H1 (cell line): Measurements from ENCODE around the gene PHYH. TPM values are rescaled to one million over a fixed set of nuclear protein-coding genes. Genes with fewer than 3 reads are reported as not detected.

Experiments used
- ASH2L ChIP-seq: fragments of 200-600, 300-600 bp; sonication (generic); IDR thresholded peaks from one replicate; pipeline ENCODE4 v1.7.1; 2017; ENCODE audit warnings: low read length
- ATF2 ChIP-seq: IDR thresholded peaks from 2 replicates; pipeline ENCODE4 v1.6.1; 2012; ENCODE audit warnings: low read length, inconsistent platforms
- ATF3 ChIP-seq: IDR thresholded peaks from 2 replicates; pipeline ENCODE4 v1.6.1; 2011; ENCODE audit warnings: low read depth, mild to moderate bottlenecking, low read length; ENCODE audit not compliant: insufficient read depth
- BCL11A ChIP-seq, 2 experiments: IDR thresholded peaks; one replicate each; pipeline ENCODE4 v1.6.1; 2011; ENCODE audit warnings: low read depth in 2 of 2, low read length in 2 of 2, mild to moderate bottlenecking in 2 of 2
- CBX5 ChIP-seq: fragments of 300-800, 300-1000 bp; sonication (generic); IDR thresholded peaks from 2 replicates; pipeline ENCODE4 v1.7.1; 2016; ENCODE audit warnings: antibody characterized with exemption, low read length, low read depth
- CEBPB ChIP-seq: IDR thresholded peaks from 2 replicates; pipeline ENCODE4 v1.6.1; 2012; ENCODE audit warnings: low read depth, low read length
- CHD1 ChIP-seq: IDR thresholded peaks from 2 replicates; pipeline ENCODE4 v1.6.1; 2012; ENCODE audit warnings: low read depth, low read length, improper control_type of control experiment
- CREB1 ChIP-seq: IDR thresholded peaks from 2 replicates; pipeline ENCODE4 v1.6.1; 2012; ENCODE audit warnings: inconsistent platforms
- CTBP2 ChIP-seq: IDR thresholded peaks from 2 replicates; pipeline ENCODE4 v1.7.0; 2011; ENCODE audit warnings: borderline replicate concordance, mild to moderate bottlenecking, moderate library complexity, mixed read lengths, low read length; ENCODE audit not compliant: insufficient read depth, insufficient read length
- EGR1 ChIP-seq: IDR thresholded peaks from 2 replicates; pipeline ENCODE4 v1.6.1; 2011; ENCODE audit warnings: low read depth, low read length, borderline replicate concordance
- EP300 ChIP-seq, 2 experiments: IDR thresholded peaks; 1 replicate in 1 of 2; 2 replicates in 1 of 2; pipeline ENCODE4 v1.6.1; 2011 to 2012; ENCODE audit warnings: low read depth in 2 of 2, low read length in 2 of 2, mild to moderate bottlenecking in 2 of 2, borderline replicate concordance in 1 of 2, inconsistent platforms in 1 of 2, moderate library complexity in 1 of 2
- EZH2 ChIP-seq: fragments of 200-600 bp; sonication (generic); IDR thresholded peaks from 2 replicates; pipeline ENCODE4 v1.7.1; 2012; ENCODE audit warnings: low read depth, mild to moderate bottlenecking, moderate library complexity, low read length, inconsistent platforms; ENCODE audit not compliant: severe bottlenecking
- KDM1A ChIP-seq: fragments of 200-600, 300-600 bp; sonication (generic); IDR thresholded peaks from 2 replicates; pipeline ENCODE4 v1.7.1; 2016; ENCODE audit warnings: mild to moderate bottlenecking, low read length, borderline replicate concordance
- KDM5A ChIP-seq: fragments of 200-600 bp; IDR thresholded peaks from 2 replicates; pipeline ENCODE4 v1.7.1; 2012; ENCODE audit warnings: mild to moderate bottlenecking, low read length, inconsistent platforms, mixed read lengths
- NANOG ChIP-seq: IDR thresholded peaks from 2 replicates; pipeline ENCODE4 v1.6.1; 2011; ENCODE audit warnings: low read length, low read depth, mild to moderate bottlenecking, inconsistent platforms; ENCODE audit not compliant: insufficient read depth, poor library complexity, severe bottlenecking
- POLR2AphosphoS5 ChIP-seq: IDR thresholded peaks from 2 replicates; pipeline ENCODE4 v1.6.1; 2011; ENCODE audit warnings: low read depth, low read length
- RXRA ChIP-seq: IDR thresholded peaks from 2 replicates; pipeline ENCODE4 v1.6.1; 2011; ENCODE audit warnings: low read depth, mild to moderate bottlenecking, low read length, moderate library complexity; ENCODE audit not compliant: insufficient read depth
- SIRT6 ChIP-seq: IDR thresholded peaks from one replicate; pipeline ENCODE4 v1.7.1; 2012; ENCODE audit warnings: low read length, inconsistent platforms
- TAF1 ChIP-seq: IDR thresholded peaks from 2 replicates; pipeline ENCODE4 v1.6.1; 2011; ENCODE audit warnings: mild to moderate bottlenecking, low read depth, low read length
- TAF7 ChIP-seq: optimal IDR thresholded peaks from 2 replicates; pipeline ENCODE3; 2011; ENCODE audit warnings: low read depth, mild to moderate bottlenecking, inconsistent platforms, low read length, moderate library complexity, borderline replicate concordance
- USF2 ChIP-seq: IDR thresholded peaks from 2 replicates; pipeline ENCODE4 v1.6.1; 2011; ENCODE audit warnings: low read length, improper control_type of control experiment
- polyA plus RNA-seq, 7 experiments: library from polyadenylated mRNA; depleted of rRNA in 3 of 7; stranded (reverse) in 5 of 7; unstranded in 2 of 7; fragments of >200 nt in 5 of 7; fragments of 200-250 nt in 2 of 7; gene quantifications; 1 replicate in 5 of 7; 2 replicates in 1 of 7; 4 replicates in 1 of 7; pipeline versions ENCODE4 v1.2.1 to v1.2.3, GENCODE V29; 2011 to 2013; ENCODE audit warnings: missing spikeins in 2 of 7, mixed read lengths in 2 of 7
- total RNA-seq: library from RNA; stranded (reverse); fragmentation: NEBNext Ultra II Directional; extraction: Animal tissue kit (Norgen Biotek cat#: 25700); gene quantifications from 2 replicates; pipeline ENCODE4 v1.2.1, GENCODE V29; 2021

PHYH gene
- total and polyA plus RNA-seq, 2 of the 8 experiments (the other 6 are each of a cell fraction or from before 2014, with no cell fraction given): 22.0 to 22.7 TPM

GRCh38 chr10:13348216-13349017 lies 48.6 kb upstream of the PHYH start, which contains the start of gene SEPHS1 (continued):
- TF ChIP-seq CBX5 (no peak), ASH2L (peak; percentile 57), POLR2AphosphoS5 (peak; percentile 51; the same call in 1 of the 2 replicates), CREB1 (no peak), EP300 (IDR thresholded peaks at IDR 0.05; ENCODE audit: borderline replicate concordance in 1 of 2, low read depth in 2 of 2, low read length in 2 of 2) (no peak), CEBPB (0 out of 2 replicates have a peak, but pooled peaks have one; percentile 22), KDM5A (no peak), TAF7 (peak; percentile 76), TAF1 (peak; percentile 78), NANOG (no peak), ATF3 (no peak), EGR1 (no peak), ATF2 (peak; percentile 87), RXRA (no peak), CHD1 (peak; percentile 33), KDM1A (no peak), SIRT6 (no peak), EZH2 (no peak), USF2 (no peak), CTBP2 (no peak), BCL11A (IDR thresholded peaks at IDR 0.05; ENCODE audit: low read depth in 2 of 2, low read length in 2 of 2) (no peak)
